ENCODE results near the gene MBTD1.
"Not testable (repeated sequence)": the region's sequence is repeated elsewhere in the genome, so short reads cannot be mapped to it uniquely, and the experiment has no call there.

The MBTD1 gene

GRCh38 chr17:51185763-51186332 lies 74.0 kb downstream of the MBTD1 start:
- TF ChIP-seq, protein P1, sequence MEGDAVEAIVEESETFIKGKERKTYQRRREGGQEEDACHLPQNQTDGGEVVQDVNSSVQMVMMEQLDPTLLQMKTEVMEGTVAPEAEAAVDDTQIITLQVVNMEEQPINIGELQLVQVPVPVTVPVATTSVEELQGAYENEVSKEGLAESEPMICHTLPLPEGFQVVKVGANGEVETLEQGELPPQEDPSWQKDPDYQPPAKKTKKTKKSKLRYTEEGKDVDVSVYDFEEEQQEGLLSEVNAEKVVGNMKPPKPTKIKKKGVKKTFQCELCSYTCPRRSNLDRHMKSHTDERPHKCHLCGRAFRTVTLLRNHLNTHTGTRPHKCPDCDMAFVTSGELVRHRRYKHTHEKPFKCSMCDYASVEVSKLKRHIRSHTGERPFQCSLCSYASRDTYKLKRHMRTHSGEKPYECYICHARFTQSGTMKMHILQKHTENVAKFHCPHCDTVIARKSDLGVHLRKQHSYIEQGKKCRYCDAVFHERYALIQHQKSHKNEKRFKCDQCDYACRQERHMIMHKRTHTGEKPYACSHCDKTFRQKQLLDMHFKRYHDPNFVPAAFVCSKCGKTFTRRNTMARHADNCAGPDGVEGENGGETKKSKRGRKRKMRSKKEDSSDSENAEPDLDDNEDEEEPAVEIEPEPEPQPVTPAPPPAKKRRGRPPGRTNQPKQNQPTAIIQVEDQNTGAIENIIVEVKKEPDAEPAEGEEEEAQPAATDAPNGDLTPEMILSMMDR (IDR thresholded peaks at IDR 0.05; ENCODE audit: control insufficient read depth, insufficient read depth, low read depth, low read length, missing control alignments), result no peak
- no peak overlapping the region for H3K4me3 ChIP-seq (ENCODE audit: control insufficient read depth, low read depth, low read length)
- DNase-seq (ENCODE audit: low read depth), result no peak

DNA sequence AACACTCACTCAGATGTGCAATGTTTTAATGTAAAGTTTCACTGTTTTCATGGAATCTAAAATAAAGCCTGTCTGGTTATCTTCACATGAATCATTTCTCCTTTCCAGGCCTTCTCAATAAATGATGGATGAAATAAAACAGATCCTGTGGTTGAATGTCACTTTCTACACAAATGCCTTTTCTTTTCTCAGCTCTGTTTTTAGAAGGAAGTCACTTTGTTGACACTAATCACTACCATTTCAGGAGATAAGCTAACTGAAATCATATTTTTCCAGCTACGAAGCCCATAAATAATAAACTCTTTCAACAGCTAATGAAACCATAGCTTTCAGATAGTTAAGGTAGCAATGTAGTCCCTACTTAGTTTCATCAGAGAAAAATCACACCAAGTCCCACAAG lies 75.7 kb downstream of the MBTD1 start:
- no peak for DNase-seq (ENCODE audit: low read depth)
- TF ChIP-seq, protein P1 (IDR thresholded peaks at IDR 0.05; ENCODE audit: control insufficient read depth, insufficient read depth, low read depth, low read length, missing control alignments), result no peak
- H3K4me3 ChIP-seq (ENCODE audit: control insufficient read depth, low read depth, low read length), result no peak overlapping the region

DNA sequence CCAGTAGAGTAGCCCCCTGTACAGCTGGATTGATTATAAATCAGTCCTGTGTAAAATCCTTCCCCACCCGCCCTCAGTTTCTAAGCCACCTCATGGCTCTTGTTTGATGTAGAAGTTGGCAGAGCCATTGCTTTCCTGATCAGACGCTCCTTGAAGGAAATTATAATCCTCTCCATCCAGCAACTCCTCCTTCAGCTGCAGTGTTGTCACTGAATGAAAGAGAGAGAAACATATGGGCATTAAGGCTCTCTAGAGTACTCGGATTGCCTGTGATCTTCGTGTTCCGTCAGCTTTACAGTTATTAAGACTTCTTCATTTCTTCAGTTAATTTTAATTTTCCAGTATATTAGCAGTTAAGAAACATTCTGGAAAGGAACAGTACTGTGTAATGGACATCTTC lies 79.4 kb downstream of the MBTD1 start:
- no peak overlapping the region for H3K4me3 ChIP-seq (ENCODE audit: control insufficient read depth, low read depth, low read length)
- DNase-seq (ENCODE audit: low read depth), result no peak
- TF ChIP-seq, protein P1 (IDR thresholded peaks at IDR 0.05; ENCODE audit: control insufficient read depth, insufficient read depth, low read depth, low read length, missing control alignments), result no peak

DNA sequence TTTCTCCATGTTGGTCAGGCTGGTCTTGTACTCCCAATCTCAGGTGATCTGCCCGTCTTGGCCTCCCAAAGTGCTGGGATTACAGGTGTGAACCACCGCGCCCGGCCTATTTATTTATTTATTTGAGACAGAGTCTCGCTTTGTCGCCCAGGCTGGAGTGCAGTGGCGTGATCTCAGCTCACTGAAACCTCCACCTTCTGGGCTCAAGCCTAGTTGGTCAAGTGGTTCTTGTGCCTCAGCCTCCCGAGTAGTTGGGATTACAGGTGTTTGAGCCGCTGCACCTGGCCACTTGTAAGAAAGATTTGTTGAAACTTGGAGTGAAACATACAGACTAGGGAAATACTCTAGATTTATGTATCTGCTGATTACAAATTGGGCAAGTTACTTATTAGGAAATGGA lies 87.8 kb downstream of the MBTD1 start:
- H3K4me3 ChIP-seq (ENCODE audit: control insufficient read depth, low read depth, low read length); DNase-seq (ENCODE audit: low read depth): not testable (repeated sequence)

DNA sequence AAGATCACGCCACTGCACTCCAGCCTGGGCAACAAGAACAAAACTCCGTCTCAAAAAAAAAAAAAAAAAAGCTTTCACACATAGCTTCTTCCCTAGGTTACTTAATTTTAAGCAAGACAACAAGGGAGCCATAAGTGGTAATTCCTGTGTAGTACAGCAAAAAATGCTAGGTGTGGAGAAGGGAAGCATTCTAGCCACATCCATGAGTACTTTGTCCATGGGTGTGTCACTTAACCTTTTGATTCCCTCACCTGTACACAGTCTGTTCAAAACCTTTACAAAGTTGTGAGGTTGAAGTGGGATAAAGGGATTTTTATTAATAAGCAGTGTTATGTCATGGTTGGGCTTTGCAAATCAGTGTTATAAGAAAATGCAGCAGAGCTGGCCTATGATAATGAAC lies 89.1 kb downstream of the MBTD1 start:
- TF ChIP-seq, protein P1 (IDR thresholded peaks at IDR 0.05; ENCODE audit: control insufficient read depth, insufficient read depth, low read depth, low read length, missing control alignments), result no peak
- no peak overlapping the region for H3K4me3 ChIP-seq (ENCODE audit: control insufficient read depth, low read depth, low read length)
- no peak for DNase-seq (ENCODE audit: low read depth)

GRCh38 chr17:51169340-51169739 lies 90.5 kb downstream of the MBTD1 start:
- TF ChIP-seq, protein P1 (IDR thresholded peaks at IDR 0.05; ENCODE audit: control insufficient read depth, insufficient read depth, low read depth, low read length, missing control alignments), result no peak
- DNase-seq (ENCODE audit: low read depth), result no peak
- H3K4me3 ChIP-seq (ENCODE audit: control insufficient read depth, low read depth, low read length), result no peak overlapping the region

DNA sequence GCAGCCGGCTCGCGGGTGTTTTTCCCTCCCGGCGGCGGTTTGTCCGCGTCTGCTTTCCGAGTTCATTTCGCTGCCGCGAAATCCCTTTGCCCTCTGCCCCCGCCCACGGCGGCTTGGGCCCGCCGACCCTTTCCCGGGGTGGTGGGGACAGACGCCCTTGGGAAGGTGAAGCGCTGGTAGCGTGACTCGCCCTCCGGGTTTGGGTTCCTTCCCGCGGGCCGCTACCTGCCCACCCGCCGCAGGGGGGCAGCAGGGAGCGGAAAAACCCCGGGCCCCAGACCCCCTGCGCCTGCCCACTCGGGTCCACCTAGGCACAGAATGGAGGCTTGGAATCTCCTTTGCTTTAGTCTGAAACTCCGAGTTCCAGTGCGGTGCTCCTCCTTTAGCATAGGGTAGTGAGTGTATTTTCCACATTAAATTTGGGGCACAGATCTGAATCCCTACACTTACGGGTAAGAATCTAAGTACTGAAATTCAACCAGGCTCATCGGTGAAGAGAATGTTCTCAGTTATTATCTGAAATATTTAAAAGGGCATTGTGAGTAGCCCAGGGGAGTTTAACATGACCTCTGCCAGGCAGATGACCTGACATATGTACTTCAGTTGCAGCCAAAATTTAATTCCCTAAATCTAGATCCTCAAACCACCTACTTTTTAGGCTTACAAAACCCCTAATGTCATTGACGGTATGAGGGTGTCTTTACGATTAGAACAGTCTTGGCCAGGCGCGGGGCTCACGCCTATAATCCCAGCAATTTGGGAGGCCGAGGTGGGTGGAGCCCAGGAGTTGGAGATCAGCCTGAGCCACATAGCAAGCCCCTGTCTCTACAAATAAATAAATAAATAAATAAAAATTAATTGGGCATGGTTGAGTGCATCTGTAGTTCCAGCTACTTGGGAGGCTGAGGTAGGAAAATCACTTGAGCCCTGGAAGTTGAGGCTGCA lies 92.6 kb downstream of the MBTD1 start:
- DNase-seq (ENCODE audit: low read depth), result no peak
- TF ChIP-seq, protein P1 (IDR thresholded peaks at IDR 0.05; ENCODE audit: control insufficient read depth, insufficient read depth, low read depth, low read length, missing control alignments), result peak; percentile 85
- H3K4me3 ChIP-seq (ENCODE audit: control insufficient read depth, low read depth, low read length), result peak overlapping the region; percentile 91

Measured in AG09309 (cell line).